ENCODE data around the gene GINM1.

GINM1 gene, protein sequence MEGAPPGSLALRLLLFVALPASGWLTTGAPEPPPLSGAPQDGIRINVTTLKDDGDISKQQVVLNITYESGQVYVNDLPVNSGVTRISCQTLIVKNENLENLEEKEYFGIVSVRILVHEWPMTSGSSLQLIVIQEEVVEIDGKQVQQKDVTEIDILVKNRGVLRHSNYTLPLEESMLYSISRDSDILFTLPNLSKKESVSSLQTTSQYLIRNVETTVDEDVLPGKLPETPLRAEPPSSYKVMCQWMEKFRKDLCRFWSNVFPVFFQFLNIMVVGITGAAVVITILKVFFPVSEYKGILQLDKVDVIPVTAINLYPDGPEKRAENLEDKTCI

GRCh38 chr6:149565527-149566409 lies at the start of gene GINM1:
Gene GINM1, plus strand, starts transcription at chr6:149566375. Its CDS starts 40 bp downstream, at chr6:149566415.
- peak; percentile 92 to 93 for DNase-seq (ENCODE audit: low read depth in 2 of 2)

- no peak for DNase-seq (ENCODE audit: low read depth in 2 of 2)
These were observed 36.5 kb upstream of the GINM1 start for GRCh38 chr6:149529650-149530049.

DNA sequence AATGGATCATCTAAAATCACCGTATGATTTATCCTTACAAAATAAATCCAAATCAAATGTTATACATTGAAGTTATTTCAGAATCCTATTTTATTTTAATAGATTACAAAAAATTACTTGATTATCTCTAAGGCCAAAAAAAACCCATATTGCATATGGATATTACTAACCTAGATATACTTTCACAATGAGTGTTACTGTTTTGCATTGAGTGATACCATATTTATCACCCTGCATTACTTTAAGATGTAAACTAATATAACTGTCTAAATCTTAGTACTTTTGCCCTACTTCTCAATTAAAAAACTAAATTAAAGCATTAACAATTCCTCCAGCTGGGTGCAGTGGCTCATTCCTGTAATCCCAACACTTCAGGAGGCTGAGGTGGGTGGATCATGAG lies 31.4 kb upstream of the GINM1 start:
- no peak for DNase-seq (ENCODE audit: low read depth in 2 of 2)

- DNase-seq (ENCODE audit: low read depth in 2 of 2) = no peak
These were observed 25.0 kb upstream of the GINM1 start for GRCh38 chr6:149541139-149541538.

DNA sequence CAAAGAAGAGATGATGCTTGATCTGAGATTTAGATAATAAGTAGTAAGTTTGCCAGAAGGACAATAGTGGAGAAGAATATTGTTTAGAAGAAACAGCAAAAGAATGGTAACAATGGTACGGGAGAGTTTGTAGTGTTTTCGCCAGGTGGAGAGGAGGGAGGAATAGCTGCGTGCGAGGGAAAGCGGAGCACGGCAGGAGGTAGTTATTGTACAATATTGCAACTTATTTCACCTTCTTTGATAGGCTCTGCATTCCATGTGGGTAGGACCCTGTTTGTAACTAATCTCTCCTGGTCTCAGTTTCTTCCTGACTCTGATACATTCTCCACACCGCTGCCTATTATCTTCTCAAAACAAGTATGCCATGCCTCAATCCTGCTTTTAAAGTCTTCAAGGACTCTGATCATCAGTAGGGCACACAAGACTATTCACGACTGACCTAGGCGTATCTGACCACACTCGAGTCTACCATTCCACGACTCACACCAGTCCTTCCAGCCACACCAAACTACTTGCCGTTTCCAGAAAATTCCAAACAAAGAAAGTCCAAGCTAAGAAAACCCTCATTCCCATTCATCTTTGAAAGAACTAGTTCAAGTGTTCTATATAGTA lies 21.4 kb upstream of the GINM1 start:
- DNase-seq (ENCODE audit: low read depth in 2 of 2) = no peak

DNA sequence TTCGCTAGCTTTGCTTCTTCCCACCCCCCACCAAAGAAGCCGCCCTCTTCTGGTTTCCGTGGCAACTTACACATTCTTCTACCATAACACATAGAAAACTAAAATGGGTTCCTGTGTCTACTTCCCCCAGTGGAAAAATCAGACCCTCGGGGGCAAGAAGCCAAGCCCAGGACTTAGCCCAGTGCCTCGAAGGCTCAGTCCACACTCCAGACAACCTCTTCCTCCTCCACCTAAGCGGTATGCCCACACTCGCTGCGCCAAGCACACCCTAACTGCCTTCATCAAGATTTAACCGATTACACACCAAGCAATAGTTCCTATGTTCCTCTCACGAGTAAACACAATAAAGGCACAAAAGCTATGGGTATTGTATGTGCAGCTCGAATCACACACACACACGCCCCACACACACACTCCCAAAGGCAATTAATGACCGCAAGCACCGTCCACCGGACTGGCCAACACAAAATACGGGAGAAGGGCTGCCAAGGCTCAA lies 20.9 kb upstream of the GINM1 start:
- DNase-seq (ENCODE audit: low read depth in 2 of 2) = peak; percentile 7 to 29

- DNase-seq (ENCODE audit: low read depth in 2 of 2) = peak; percentile 95
These were observed 20.3 kb upstream of the GINM1 start, which contains the start of gene PPIL4 for GRCh38 chr6:149545754-149546471. Gene PPIL4, minus strand, starts transcription at chr6:149546043. Its CDS starts 38 bp downstream, at chr6:149546005.

DNA sequence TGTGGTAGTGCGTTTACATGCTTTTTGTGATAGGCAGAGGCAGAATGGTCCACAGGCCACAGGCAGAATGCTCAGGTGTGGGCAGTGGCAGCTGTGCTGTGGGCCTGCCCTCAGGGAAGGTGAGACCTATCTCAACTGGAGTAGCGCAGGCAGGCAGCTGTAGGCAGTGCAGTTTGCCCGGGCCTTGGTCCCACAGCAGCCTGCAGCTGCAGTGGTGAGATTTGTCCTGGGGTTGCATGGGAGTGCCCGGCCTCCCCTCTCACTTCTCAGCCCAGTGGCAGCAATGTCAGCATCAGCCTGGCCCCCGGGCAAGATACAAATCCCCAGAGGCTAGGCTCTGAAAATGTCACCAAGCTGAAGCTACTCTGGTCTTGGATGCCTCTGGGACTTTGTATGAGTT lies 14.3 kb upstream of the GINM1 start:
- DNase-seq (ENCODE audit: low read depth in 2 of 2) = no peak

- DNase-seq (ENCODE audit: low read depth in 2 of 2) = no peak
These were observed 8.1 kb upstream of the GINM1 start for GRCh38 chr6:149558029-149558428.

DNA sequence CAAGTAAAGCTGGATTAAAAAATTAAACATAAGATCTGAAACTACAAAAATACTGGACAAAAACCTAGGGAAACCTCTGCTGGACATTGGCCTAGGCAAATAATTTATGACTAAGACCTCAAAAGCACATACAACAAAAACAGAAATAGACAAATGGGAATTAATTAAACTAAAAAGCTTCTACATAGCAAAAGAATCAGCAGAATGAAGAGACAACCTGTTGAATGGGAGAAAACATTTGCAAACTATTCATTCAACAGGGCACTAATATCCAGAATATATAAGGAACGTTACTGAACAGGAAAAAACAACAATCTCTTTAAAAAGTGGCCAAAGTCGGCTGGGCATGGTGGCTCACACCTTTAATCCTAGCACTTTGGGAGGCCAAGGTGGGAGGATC lies 6.8 kb upstream of the GINM1 start:
- no peak for DNase-seq (ENCODE audit: low read depth in 2 of 2)

DNA sequence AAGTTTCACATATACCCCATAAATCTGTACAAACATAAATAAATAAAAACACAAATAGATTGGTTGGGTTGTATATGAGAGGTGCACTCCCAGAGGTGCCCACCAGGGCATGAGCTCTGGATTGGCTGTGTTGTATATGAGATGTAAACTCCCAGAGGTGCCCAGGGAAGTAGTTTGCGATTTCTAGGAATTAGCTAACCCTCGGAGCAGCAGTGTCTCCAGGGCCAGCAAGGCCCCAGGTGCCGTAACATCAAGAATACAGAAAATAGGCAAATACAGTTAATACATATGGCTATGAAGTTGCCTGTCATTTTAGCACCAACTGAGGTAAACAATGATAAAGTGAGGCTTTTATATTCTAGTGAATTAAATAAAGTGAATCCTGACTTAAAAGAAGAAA lies 5.4 kb upstream of the GINM1 start:
- no peak for DNase-seq (ENCODE audit: low read depth in 2 of 2)

DNA sequence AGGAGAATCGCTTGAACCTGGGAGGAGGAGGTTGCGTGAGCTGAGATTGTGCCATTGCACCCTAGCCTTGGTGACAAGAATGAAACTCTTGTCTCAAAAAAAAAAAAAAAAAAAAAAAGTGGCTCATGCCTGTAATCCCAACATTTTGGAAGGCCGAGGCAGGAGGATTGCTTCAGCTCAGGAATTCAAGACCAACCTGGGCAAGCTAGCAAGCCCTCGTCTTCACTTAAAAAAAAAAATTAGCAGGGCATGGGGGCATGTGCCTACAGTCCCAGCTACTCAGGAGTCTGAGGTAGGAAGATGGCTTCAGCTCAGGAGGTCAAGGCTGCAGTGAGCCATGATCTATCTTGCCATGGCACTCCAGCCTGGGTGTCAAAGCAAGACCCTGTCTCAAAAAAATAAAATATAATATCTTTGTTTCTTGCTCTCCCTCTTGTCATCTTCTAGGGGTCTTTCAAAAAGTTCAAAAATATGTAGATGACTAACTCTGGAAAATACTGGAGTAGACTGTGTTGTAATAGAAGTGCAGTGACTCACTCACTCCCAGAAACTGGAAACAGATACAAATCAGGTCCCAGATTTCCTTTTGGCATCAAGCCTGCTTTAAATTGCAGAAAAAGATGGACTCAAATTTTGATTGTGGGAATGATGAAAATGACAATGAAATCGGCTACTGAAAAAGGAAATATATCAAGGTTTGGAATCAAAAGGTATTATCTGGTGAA lies 2.8 kb upstream of the GINM1 start:
- no peak for DNase-seq (ENCODE audit: low read depth in 2 of 2)

DNA sequence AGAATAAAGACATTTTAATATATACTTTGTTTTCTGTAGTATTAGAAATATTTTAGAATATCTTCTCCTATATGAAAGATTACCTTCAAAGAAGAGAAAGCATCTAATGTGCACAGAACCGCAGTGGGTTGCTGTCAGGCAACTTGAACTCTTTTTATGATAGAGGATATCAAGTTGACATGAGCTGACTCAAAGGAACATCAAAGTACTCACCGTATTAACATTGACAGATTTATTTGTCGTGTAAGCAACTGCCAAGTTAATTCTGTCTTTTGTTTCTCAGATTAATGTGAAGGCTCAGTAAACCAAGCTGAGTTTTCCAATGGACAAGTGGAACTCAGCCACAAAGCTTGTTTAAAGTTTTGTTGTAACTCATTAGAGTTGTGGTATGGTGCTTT lies 2.2 kb upstream of the GINM1 start:
- DNase-seq (ENCODE audit: low read depth in 2 of 2) = no peak

- peak; percentile 15 to 23 for DNase-seq (ENCODE audit: low read depth in 2 of 2)
These were observed 427 bp downstream of the GINM1 start for GRCh38 chr6:149566410-149567193.

- no peak for DNase-seq (ENCODE audit: low read depth in 2 of 2)
These were observed 1.0 kb downstream of the GINM1 start for GRCh38 chr6:149567194-149567586.

DNA sequence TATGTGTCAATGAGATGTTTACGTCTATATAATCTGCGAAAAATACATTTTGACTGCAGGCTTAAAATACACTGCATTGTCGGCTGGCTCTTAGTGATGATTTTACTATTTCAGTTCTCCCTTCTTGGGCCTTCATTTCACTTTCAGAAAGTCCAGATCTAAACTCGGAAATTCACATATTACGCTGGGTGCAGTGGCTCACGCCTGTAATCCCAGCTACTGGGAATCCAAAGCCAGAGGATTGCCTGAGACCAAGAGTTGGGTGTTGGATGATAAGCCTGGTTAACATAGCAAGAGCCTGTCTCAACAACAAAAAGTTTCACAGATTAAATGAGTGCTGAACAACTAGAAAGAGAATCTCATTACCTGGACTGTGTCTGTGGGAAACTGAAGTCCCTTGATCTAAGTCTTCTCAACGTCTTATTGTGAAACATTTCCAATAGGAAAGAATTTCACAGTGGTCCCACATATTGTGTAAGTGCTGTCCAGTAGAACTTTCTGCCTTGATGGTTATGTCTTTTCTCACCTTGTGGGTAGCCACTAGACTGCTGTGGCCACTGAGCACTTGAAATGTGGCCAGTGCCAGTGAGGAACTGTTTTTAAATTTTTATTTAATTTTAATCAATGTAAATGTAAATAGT lies 1.9 kb downstream of the GINM1 start:
- DNase-seq (ENCODE audit: low read depth in 2 of 2) = no peak

GRCh38 chr6:149580880-149581279 lies 14.7 kb downstream of the GINM1 start:
- DNase-seq (ENCODE audit: low read depth in 2 of 2) = no peak

DNA sequence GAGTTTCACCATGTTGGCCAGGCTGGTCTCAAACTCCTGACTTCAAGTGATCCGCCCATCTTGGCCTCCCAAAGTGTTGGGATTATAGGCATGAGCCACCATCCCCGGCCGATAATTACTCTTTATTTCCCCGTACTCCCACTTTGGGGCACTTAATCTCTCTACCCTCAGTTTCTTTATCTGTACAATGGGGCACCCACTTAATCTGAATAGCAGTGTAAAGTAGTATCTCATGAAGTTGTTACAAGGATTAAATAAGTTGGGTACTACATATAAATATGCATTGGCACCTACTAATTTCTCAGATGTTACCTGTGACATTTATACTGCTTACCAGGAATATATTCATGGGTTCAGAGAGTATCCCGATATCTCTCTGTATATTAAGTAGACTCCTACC lies 15.2 kb downstream of the GINM1 start:
- DNase-seq (ENCODE audit: low read depth in 2 of 2) = no peak

GRCh38 chr6:149586149-149586548 lies 20.0 kb downstream of the GINM1 start:
- no peak for DNase-seq (ENCODE audit: low read depth in 2 of 2)

GRCh38 chr6:149592983-149593382 lies 26.8 kb downstream of the GINM1 start:
- DNase-seq (ENCODE audit: low read depth in 2 of 2) = no peak

Measured in stimulated activated CD8-positive, alpha-beta memory T cell treated with anti-CD3 and anti-CD28 coated beads, Interleukin-2, amount 100 ng/mL, for 1 hour (primary cell).